ENCODE measurements around the gene KIAA1958.
"Not testable (repeated sequence)": the region's sequence is repeated elsewhere in the genome, so short reads cannot be mapped to it uniquely, and the experiment has no call there.

KIAA1958 gene

GRCh38 chr9:112555101-112555643, 68.5 kb downstream of the KIAA1958 start:
- DNase-seq (ENCODE audit: low read depth): no peak

GRCh38 chr9:112555844-112556482, 69.3 kb downstream of the KIAA1958 start:
- no peak for DNase-seq (ENCODE audit: low read depth)

GRCh38 chr9:112556497-112557442, 70.1 kb downstream of the KIAA1958 start:
- peak; percentile 83 for DNase-seq (ENCODE audit: low read depth)

GRCh38 chr9:112558476-112558875, 71.8 kb downstream of the KIAA1958 start:
- DNase-seq (ENCODE audit: low read depth): peak; percentile 64

GRCh38 chr9:112558978-112559377, 72.4 kb downstream of the KIAA1958 start:
- no peak for DNase-seq (ENCODE audit: low read depth)

GRCh38 chr9:112559629-112560413, 73.2 kb downstream of the KIAA1958 start:
- no peak for DNase-seq (ENCODE audit: low read depth)

GRCh38 chr9:112562235-112562958, 75.8 kb downstream of the KIAA1958 start:
- DNase-seq (ENCODE audit: low read depth): no peak

- peak; percentile 91 for DNase-seq (ENCODE audit: low read depth)
These were observed 82.6 kb downstream of the KIAA1958 start for GRCh38 chr9:112569186-112569585.

- no peak for DNase-seq (ENCODE audit: low read depth)
These were observed 84.1 kb downstream of the KIAA1958 start for GRCh38 chr9:112570671-112571167.

GRCh38 chr9:112571624-112572355, 85.2 kb downstream of the KIAA1958 start:
- no peak for DNase-seq (ENCODE audit: low read depth)

GRCh38 chr9:112572416-112572815, 85.8 kb downstream of the KIAA1958 start:
- no peak for DNase-seq (ENCODE audit: low read depth)

- no peak for DNase-seq (ENCODE audit: low read depth)
These were observed 87.4 kb downstream of the KIAA1958 start for GRCh38 chr9:112574008-112574407.

GRCh38 chr9:112575107-112575506, 88.5 kb downstream of the KIAA1958 start:
- no peak for DNase-seq (ENCODE audit: low read depth)

- no peak for DNase-seq (ENCODE audit: low read depth)
These were observed 95.0 kb downstream of the KIAA1958 start for GRCh38 chr9:112581469-112582176.

GRCh38 chr9:112582371-112583262, 96.0 kb downstream of the KIAA1958 start:
- DNase-seq (ENCODE audit: low read depth): no peak

GRCh38 chr9:112586599-112587155, 100.0 kb downstream of the KIAA1958 start:
- peak; percentile 32 for DNase-seq (ENCODE audit: low read depth)

- DNase-seq (ENCODE audit: low read depth): not testable (repeated sequence)
These were observed 105.2 kb downstream of the KIAA1958 start for GRCh38 chr9:112591875-112592274.

GRCh38 chr9:112599732-112600131, 113.1 kb downstream of the KIAA1958 start:
- no peak for DNase-seq (ENCODE audit: low read depth)

Data from iris pigment epithelial cell (primary cell).